CD4-positive, alpha-beta T cell treated with Interleukin-6 for 4 hours (primary cell): Measurements from ENCODE around the gene SVOP.
A peak's percentile ranks its signal among the peaks of the same experiment; 100 is the strongest.

Experiments used
- DNase-seq: peaks from one replicate; pipeline ENCODE4 v3.0.0-alpha.2; 2020; ENCODE audit warnings: mixed read lengths

Gene SVOP

DNA sequence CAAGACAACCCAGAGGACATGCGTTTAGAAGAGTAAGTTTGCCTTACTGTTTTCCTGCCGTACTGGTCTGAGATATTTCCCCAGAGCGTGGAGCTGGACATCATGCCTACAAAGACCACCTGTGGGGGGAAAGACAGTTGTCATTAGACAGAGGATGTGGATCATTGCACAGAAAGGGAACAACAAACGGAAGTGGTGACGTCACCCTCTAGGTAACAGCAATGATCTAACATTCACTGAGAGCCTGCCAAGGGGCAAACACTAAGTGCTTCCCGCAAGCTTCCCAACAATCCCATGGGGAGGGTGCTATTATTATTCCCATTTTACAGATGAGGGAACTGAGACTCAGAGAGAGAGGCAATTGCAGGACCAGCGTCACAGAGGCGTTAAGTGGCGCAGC is 48.5 kb downstream of the SVOP start:
- no peak for DNase-seq

DNA sequence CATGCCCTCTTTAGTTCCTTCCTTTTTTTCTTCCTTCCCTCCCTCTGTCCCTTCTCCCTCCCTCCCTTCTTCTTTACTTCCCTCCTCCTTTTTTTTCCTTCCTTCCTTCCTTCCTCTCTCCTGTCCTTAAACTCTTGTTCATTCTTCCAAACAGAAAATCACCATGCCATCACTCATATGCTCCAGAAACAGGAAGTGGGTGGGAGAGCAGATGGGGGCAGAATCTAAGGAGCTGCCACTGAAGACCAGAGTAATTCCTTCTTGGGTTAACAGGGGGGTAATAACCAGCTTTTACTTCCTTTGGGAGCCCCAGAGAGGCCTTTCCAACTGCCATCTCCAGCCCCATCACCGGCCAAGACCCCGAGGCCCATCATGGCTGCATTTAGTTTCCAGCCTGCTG is 51.2 kb downstream of the SVOP start:
- no peak for DNase-seq

DNA sequence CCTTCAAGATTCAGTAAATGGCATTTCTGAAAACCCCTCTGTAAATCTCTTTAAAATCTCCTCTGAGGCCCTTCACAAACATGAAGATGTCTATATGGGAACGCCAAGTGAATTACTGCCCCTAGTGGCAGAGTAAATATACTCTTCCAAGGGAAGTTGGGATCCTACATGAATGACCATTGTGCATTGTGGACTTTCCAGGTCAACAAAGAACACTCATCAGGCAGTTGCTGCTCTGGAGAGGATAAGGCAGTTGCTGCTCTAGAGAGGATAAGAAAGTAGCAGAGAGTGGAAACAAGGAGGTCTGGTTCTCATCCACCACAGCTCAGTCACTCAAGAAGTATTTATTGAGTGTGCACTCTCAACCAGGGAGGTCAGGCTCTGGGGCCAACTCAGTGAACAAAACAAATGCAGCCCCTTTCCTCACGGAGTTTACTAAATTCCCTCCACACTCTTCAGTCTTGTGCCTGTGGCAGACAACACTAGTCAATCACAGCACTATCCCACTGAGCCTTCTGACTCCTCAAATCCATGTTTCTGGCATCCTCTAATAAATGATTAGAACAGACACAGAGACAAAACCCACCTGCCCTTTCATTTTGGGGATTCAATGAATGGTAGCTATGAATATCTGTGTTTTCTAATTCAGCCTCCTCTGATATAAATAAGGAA is 52.9 kb downstream of the SVOP start:
- DNase-seq: no peak

DNA sequence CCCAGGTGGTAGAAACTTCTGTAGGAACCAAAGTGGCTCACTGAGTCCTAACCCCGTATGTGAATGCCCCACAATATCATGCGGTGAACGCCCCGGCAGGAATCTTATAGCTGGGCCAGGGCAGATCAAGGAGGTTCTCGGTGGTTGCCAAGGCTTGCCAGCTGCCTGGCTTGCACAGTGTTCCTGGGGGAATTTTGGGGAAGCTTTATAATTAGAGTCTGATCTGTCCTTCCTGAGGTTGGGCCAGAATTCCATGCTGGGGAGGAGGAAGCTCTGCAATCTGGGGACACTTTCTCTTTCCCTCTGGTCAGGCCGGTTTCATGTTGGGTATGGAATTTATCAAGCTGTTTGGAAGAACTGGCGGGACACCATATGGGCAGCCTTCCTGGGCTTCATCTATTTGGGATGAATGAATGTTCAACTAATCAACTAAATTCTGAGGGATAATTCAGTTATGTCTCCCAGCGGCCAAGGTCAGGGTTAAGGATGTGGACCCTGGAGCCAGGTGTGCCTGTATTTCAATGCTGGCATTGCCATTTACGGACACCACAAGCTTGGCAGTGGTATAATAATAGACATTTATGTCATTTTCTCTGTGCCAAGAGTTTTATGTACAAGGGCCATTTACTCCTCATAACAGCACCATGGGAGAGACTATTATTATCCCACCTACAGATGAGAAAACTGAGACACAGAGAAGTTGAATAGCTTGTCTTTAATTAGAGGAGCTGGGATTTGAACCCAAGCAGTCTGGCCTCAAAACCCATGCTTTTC is 54.3 kb downstream of the SVOP start:
- DNase-seq: no peak

DNA sequence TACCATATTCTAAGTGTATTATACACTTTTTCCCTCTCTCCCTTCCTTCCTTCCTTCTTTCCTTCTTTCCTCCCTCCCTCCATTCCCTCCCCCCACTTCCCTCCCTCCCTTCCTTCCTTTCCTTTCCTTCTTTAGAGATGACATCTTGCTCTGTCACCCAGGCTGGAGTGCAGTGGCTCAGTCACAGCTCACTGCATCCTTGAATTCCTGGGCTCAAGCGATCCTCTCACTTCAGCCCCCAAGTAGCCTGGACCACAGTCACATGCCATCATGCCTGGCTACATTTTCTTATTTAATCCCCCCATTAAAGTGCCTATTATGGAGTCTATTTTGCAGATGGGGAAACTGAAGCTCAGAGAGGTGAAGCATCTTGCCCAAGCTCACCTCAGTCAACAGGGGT is 55.0 kb downstream of the SVOP start:
- no peak for DNase-seq

DNA sequence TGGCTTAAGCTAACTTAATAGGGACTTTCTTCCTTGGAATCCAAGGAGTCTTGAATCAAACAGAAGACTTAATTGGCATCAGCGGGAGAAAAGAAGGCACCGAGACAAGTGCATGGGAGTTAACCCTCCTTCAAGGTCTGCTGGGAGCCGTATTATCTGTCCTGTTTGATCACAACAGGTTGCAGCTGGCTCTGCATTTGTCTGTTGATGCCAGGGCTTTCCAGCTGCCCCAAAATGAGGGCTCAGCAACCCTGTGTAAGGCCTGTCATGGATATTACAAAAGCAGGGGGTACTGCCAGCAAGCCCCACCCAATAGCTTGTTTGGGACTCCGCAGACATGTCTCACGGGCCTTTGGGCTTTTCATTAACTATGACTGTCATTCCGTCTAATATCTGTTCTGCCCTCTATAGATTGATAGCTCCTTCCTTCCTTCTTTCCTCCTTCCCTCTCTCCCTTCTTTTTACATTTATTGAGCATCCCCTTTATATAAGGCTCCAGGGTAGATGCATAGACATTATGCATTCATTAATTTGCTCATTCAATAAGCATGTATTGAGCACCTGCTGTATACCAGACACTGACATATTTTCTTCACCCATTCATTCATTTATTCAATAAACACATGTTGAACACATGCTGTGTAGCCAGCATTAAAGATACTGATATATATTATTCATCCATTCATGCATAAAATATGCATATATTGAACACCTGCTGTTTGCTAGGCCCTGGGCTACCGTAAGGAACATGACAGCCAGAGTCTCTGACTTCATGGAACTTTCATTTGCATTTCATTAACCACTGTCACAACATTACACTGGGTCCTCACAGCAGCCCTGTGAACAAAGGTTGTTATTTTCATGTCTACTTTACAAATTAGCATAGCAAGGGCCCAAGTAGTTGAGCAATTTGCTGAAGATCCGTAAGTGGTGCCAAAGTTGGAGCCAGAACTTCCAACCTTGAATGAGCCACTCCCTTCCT is 56.2 kb downstream of the SVOP start:
- DNase-seq: no peak

DNA sequence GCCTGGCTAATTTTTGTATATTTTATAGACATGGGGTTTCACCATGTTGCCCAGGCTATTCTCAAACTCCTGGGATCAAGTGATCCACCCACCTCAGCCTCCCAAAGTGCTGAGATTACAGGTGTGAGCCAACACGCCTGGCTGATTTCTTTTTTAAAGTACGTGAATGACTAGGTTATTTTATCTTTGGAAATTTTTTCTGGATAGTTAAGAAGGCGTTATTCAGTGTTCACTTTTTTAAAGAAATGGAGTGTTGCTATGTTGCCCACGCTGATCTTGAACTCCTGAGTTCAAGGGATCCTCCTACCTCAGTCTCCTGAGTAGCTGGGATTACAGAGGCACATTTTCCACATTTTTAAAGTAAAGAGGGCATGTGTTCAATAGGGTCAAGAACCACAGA is 58.6 kb downstream of the SVOP start:
- no peak for DNase-seq

DNA sequence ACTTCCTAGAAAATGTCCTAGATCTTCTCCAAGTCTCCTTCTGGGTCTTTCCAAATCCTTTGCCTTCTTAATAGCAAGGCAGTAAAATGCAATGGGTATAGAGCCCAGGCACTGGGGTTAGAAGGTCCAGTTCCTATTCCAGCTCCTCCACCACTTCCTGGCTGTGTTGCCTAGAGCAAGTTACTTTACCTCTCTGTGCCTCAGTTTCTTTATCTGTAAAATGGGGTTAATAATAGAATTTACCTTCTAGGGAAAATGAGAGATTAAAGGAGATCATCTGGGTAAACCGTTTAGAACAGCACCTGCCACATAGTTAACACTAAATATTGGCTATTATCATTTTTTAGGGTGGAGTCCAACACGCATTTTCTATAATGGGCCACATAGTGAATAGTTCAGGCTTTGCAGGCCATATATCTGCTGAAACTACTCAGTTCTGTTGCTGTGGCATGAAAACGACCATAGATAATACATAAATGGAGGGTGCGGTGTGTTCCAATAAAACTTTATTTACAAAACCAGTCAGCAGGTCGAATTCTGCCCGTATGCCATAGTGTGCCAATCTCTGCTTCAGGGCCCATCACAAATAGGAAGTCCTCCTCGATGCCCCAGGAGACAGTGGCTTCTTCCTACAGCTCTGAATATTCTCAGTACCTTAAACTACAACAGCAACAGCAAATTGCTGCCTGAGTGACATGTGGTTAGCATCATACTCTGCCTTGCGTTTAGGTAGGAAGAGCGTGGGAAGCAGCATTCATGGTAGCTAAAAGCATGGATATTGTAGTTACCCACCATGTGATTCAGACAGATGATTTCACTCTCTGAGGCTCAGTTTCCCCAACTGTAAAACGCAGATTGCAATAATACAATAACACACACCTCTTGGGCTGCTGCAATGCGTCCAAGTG is 60.9 kb downstream of the SVOP start:
- DNase-seq: no peak

DNA sequence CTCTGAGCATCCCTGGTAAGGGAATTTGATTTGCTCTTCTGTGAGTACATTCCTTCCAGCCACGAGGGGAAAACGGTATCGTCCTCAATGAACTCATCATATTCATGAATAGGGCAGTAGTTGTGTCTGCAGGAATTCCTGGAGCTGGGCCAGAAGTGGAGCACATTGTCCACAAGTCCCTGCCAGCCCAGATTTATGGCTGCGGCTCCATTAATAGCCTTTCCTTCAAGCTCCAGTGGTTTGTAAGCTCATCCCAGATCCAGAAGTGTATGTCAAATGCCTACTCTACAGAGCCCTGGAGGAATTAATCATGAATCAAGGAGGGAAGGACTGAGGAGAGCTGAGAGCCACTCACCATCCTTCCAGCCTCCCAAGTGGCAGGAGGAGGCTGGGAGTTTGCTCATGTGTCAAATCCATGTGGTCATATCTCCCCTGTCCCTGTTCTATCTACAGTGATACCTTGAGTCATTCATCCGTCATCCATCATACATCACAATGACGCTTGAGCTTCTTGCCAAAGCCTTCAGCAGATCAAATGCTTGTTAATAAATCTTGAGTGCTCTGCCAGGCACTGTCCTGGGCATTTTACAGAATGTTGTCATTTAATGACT is 65.5 kb downstream of the SVOP start:
- DNase-seq: no peak

DNA sequence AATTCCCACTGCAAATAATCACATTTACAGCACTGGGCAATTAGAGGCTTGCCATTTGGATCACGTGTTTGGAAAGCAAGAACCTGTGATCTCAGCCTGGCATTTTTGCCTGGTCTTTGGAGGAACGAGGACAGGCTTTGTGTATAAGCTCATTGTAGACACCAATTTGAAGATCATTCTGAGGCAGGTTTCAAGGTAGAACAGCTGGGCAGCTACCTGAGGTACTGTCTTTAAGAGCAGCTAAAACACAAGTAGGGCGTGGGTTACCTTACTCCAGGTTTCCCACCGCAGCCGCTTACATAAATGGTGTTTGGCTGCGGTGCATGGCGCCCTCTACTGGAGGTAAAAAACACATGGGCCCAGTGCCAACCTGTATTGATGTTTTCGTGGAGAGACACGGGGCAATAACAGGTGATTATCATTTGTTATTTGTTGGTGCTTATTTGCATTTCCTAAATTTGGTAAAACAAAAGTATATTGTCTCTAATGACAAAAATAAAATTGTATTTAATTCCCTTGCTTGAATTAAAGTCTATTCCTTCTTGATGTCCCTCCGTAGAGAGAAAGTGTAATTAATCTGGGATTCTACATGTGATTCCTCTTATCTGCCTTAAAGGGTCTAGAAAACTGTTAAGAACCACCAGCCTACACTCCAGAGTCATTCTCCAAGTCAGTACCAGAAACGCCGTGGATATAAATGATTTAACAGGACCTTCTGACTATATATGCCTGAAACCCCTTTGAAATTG is 69.7 kb downstream of the SVOP start:
- peak; percentile 75 for DNase-seq

DNA sequence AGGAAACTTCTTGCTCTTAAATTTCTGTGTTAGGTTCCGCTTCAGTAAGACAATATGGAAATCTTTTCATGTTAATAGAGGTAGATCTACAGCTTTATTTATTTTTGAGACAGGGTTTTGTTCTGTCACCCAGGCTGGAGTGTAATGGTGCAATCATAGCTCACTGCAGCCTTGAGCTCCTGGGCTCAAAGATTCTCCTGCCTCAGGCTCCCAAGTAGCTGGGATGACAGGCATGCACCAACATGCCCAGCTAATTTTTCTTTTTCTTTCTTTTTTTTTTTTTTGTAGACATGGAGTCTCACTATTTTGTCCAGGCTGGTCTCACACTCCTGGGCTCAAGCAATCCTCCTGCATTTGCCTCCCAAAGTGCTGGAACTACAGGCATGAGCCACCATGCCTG is 70.9 kb downstream of the SVOP start:
- DNase-seq: no peak

DNA sequence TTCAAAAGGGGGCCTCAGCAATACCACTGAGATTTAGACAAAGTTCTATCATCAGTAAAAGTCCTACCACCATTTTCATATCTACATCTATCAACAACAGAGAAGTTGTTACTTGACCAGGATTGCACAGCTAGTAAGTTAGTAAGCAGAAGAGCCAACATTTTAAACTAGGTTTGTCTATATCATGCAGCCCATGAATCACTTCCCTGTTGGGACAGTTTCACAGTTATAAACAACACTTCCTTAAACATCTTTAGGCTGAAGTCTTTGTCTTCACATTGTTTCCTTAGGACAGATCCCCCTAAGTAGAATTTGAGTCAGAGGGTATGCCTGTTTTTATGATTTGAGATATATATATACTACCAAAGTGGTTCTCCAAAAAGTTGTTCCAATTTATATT is 72.5 kb downstream of the SVOP start:
- no peak for DNase-seq

DNA sequence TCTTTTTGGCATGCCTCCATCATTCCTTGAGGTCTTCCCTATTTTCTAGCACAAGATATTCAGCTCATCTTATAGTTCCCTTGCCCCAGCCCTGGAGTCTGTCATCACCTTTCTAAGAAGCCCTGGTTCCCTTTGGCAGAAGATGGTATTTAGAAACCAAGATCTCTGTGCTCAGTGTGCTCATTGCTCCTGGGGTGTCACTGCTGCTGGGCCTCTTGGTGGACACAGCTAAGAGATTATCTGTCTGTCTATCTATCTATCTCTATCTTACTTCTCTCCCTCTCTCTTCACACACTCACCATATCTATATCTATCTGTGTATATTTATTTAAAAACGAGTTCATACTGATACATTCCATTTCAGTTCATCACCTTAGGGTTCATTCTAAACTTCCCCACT is 73.8 kb downstream of the SVOP start:
- no peak for DNase-seq

DNA sequence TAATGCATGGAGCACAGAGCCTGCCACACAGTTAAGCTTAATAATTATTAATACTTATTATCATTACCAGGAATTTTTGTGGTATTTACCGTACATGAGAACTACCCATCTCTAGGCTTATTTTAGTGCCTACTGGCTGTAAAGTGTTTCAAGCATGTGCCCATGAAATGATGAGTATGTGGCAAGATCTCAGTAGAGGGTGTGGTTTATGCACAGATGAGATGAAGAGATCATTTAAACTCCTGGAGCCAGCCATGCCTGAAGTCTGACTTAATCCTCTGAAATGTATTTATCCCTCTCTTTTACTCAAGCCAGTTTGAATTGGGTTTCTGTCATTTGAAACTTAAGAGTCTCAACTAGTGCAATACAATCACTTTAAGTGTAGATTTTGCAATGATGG is 80.7 kb downstream of the SVOP start:
- DNase-seq: no peak

DNA sequence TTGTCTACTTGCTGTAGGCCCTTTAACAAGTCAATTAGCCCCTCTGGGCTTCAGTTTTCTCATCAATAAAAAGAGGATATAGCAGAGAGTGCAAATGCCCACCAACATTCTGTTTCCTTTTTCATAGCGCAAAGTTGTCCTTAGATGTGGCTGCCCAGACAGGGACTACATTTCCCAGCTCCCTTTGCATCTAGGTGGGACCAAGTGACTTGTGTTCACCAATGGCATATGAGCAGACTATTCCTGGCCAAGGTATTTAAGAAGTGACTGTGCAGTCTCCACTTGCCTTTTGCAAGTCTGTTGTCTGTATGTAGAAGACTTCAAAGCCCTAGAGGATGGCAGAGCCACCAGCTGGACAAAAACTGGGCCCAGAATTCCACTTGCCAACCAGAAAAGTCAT is 81.3 kb downstream of the SVOP start:
- peak; percentile 8 for DNase-seq

DNA sequence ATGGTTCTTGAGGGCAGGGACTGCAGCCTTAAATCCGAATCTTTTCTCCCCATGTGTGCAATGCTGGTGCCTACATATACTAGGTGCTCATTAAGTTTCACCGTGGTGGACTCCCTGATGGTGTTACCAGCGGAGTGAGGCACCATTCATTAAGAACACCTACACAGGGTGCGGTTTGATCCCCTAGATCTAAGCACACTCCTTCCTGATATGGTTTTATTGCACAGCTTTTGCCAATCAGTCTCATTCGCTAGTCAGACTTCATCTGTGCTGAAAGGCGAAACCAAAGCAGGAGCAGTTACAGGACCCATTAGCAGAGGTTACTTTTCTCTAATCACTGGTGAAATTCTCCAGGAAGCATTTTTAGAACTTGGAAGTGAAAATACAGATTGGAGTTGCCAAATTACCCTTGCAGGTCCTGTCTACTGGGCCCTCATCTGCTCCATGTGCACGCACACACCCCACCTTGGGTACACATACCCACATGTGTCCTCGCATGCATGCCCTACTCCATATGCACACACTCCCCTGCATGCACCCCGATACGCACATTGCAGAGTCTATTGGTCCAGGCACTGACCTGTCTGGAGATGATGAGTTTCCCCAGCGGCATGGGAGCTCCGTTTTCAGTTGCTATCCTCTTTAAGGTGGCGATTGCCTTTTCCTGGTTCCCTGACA is 82.5 kb downstream of the SVOP start:
- DNase-seq: no peak

DNA sequence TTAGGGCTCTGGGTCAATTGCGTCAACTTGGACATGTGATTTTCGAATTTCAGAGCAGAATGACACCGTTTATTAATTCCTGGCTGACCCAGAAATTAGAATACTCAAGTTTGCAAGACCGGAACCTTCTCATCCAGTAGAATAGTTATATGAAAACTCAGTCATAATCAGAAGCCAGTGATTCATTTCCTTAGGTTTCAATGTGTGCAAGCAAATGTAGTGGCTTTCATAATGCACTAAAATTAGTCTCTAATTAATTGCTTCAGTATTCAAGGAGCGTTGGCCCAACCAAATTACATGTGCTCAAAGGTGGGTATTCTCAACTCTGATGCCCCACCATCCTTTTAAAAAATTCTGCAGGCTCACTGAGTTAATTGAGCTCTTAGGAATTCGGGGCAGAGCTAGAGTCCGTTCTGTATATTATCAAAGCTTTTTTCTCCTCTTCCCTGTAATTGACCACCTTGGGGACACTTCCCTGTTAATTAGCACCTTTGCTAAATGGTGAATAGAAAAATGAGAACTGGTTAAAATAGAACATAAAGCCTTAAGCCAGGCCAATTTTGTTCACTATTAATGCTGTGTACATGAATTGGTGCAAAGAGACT is 85.6 kb downstream of the SVOP start:
- no peak for DNase-seq

DNA sequence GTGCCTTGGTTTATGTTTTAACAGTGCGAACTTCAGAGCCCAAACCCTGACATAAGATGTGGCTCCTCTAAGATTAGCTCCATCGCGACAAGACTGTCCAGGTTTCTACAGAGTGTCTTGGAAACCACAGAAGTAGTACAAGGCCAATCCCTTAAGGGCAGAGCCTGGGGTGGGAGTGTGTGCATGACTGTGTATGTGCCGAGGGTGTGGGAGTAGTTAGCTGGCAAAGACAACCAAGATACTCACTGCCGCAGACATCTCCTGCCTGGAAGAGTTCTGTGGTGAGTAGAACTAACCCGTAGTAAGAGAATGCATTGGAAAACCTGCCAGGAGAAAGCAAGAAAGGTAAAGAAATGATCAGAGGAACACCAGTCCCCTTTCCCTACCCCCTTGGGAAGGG is 86.9 kb downstream of the SVOP start:
- DNase-seq: no peak

DNA sequence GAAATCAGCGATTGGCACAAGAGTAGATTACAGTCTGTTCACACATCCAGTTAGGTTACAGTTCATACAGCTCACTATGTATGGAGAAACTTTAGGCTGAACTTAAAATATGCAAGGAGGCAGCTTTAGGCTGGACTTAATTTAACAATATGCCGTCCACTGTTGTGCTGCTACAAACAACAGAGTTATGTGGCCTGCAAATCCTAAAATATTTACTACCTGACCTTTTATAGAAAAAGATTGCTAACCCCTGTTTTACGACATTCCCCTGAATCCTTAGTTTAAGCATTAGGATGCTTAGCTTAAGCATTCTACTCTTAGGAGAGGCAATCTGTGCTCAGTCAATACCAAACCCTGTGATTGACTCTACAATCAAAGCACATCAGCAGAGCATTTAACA is 90.1 kb downstream of the SVOP start:
- DNase-seq: no peak

DNA sequence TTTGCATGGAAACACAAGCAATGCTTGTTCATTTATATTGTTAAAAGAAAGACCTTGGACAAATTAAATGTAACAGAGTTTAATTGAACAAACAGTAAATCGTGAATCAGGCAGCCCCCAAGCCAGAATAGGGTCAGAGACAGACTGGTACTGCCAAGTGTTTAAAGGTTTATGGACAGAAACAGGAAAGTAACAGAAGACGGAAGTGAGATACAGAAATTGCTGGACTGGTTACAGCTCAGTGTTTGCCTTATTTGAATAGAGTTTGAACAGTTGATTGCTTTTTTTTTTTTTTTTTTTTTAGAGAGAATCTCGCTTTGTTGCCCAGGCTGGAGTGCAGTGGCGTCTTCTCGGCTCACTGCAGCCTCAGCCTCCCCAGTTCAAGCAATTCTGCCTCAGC is 90.7 kb downstream of the SVOP start:
- no peak for DNase-seq
